Naive thymus-derived CD8-positive, alpha-beta T cell (primary cell): ENCODE data around the gene HADH. TPM values are rescaled to one million over a fixed set of nuclear protein-coding genes. Genes with fewer than 3 reads are reported as not detected.
A peak's percentile ranks its signal among the peaks of the same experiment; 100 is the strongest.

Experiments
- ATAC-seq, 2 donors: fragments of 150-1000 bp; cut with Tn5 transposase in 1 of 2; sonication (Bioruptor Pico), chemical (Tn5 transposase) in 1 of 2; 1 replicate in 1 of 2; 2 replicates in 1 of 2; pipeline ENCODE4 v1.10.0; 2021; ENCODE audit warnings: mild to moderate bottlenecking in 2 of 2, moderate library complexity in 2 of 2
- POLR2A ChIA-PET: fragments of 350-600 bp; sonication (Branson Sonifier 250); formaldehyde crosslinking; loops from one replicate; lab custom pipeline; 2021; ENCODE audit warnings: antibody characterized with exemption; lab: Charles Lee
- DNase-seq, 10 donors: peaks; one replicate each; pipeline versions ENCODE4 v3.0.0 to v3.0.0-alpha.2; 2020 to 2022
- H3K27ac Mint-ChIP-seq, 10 donors: one replicate each; pipeline ENCODE4 v1.8.0; 2020 to 2022; ENCODE audit warnings: mild to moderate bottlenecking in 10 of 10, mixed read lengths in 10 of 10, moderate library complexity in 4 of 10, inconsistent platforms in 1 of 10
- H3K27me3 Mint-ChIP-seq, 5 donors: one replicate each; pipeline ENCODE4 v1.8.0; 2021 to 2022; ENCODE audit warnings: mixed read lengths in 5 of 5
- H3K36me3 Mint-ChIP-seq, 3 donors: one replicate each; pipeline ENCODE4 v1.8.0; 2020 to 2022; ENCODE audit warnings: mixed read lengths in 3 of 3, mild to moderate bottlenecking in 2 of 3, inconsistent platforms in 1 of 3
- H3K4me1 Mint-ChIP-seq, 4 donors: one replicate each; pipeline ENCODE4 v1.8.0; 2021 to 2022; ENCODE audit warnings: mixed read lengths in 4 of 4
- H3K4me3 Mint-ChIP-seq, 10 donors: one replicate each; pipeline ENCODE4 v1.8.0; 2020 to 2022; ENCODE audit warnings: mild to moderate bottlenecking in 10 of 10, mixed read lengths in 10 of 10, moderate library complexity in 6 of 10, inconsistent platforms in 1 of 10
- H3K9me3 Mint-ChIP-seq, 9 donors: one replicate each; pipeline ENCODE4 v1.8.0; 2020 to 2022; ENCODE audit warnings: mixed read lengths in 9 of 9, mild to moderate bottlenecking in 3 of 9, inconsistent platforms in 1 of 9, moderate library complexity in 1 of 9
- polyA plus RNA-seq, 3 donors: library from polyadenylated mRNA; unstranded; fragments of 300-500 nt; fragmentation: Illumina TruSeq; gene quantifications; one replicate each; pipeline ENCODE4 v1.2.3, GENCODE V29; 2021
- total RNA-seq, 8 experiments: library from RNA in 2 of 8; stranded (reverse) in 2 of 8; gene quantifications; one replicate each; pipeline ENCODE4 v1.2.3 and lab custom pipeline; 2021 to 2026

Gene HADH
- total and polyA plus RNA-seq, 5 experiments from 2014 or later = 22.5 to 42.2 (median 36.0) TPM

GRCh38 chr4:107977966-107978705 is 11.6 kb upstream of the HADH start:
- Mint-ChIP-seq H3K27me3 (no peaks in the 10 kb centered on the region), H3K27ac (no peak overlapping the region), H3K9me3 (peaks cover 0 to 12% (median 0%) of the 10 kb centered on the region in 9 donors), H3K4me3 (no peak overlapping the region), H3K36me3 (peaks cover 0 to 4% (median 0%) of the 10 kb centered on the region in 3 donors), H3K4me1 (peaks cover 2 to 10% (median 5%) of the 10 kb centered on the region in 4 donors)
- POLR2A ChIA-PET = no interaction called here
- no peak for DNase-seq
- no peak for ATAC-seq

DNA sequence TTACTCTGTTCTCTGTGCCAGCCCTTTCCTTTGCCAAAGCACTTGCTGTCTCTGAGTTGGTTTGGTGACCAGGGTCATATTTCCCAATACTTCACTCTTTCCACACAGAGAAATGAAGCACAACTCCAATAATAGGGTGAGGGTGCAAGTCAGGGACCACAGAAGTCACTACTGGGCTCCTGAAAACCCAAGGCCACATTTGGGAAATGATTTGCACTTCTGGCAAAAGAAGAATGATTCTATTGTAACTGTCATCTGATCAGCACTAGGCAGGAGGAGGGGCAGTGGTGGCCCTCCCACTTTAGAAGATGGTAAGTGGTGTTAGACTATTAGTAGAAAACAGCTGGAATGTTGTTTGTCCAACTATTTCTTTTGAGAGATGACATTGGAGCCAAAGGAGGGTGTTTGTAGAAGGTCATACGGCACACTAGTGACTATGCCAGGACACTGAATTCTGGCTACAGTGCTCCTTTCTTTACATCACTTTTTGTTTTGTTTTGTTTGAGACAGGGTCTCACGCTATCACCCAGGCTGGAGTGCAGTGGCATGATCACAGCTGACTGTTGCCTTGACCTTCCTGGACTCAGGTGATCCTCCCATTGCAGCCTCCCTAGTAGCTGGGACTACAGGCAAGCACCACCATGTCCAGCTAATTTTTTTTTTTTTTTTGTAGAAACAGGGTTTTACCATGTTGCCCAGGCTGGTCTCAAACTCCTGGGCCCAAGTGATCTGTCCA is 10.8 kb upstream of the HADH start:
- Mint-ChIP-seq H3K4me1 (peaks cover 2 to 10% (median 5%) of the 10 kb centered on the region in 4 donors), H3K36me3 (peaks cover 0 to 4% (median 0%) of the 10 kb centered on the region in 3 donors), H3K27me3 (no peaks in the 10 kb centered on the region), H3K4me3 (no peak overlapping the region), H3K9me3 (peaks cover 0 to 12% (median 0%) of the 10 kb centered on the region in 9 donors), H3K27ac (no peak overlapping the region)
- POLR2A ChIA-PET = no interaction called here
- ATAC-seq (no peak), DNase-seq (no peak)

DNA sequence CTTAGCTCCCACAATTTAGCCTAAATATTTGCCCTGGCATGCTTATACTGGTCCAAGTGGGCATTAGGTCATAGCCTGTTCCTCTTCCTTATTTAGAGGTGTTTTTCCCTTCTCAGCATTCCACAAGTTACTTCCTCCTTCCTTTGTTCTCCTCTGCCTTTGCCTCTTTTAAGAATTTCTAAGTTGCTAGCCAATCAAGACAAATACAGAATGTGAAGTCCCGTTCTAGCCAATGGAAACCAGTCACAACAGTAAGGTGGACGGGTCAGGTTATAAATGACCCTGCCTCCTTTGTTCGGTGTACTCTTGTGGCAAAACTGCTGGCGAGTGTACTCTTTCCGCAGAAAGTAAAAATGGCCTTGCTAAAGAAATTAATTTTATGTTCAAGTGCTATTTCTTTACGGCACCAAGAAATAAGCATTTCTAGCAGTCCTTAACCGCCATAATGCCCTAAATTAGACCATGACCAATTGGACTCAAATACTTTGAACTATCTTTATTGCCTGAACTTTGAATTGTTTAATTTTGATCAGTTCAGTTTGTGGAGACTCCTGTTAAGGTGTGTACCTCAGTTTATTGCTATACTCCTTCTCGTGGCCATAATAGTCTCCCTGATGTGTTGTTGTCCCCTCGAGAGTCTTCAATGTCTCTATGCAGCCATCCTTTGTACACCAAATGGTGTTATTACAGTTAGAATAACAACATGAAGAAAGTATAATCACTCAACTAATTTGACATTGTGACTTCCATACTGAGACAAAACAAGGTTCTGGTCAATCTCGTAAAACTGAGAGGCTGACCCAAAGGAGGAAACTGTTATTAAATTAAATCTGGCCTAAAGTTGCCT is 1.6 kb upstream of the HADH start:
- no peak for ATAC-seq
- DNase-seq = no peak
- peak overlapping the region in 5 of 10 donors; percentile 19 to 98 (median 91) for H3K4me3 Mint-ChIP-seq
- peaks cover 17 to 52% (median 46%) of the 10 kb centered on the region in 4 donors for H3K4me1 Mint-ChIP-seq
- H3K9me3 Mint-ChIP-seq = no peaks in the 10 kb centered on the region
- H3K27ac Mint-ChIP-seq = peak overlapping the region in 9 of 10 donors; percentile 28 to 99 (median 72)
- H3K36me3 Mint-ChIP-seq = no peaks in the 10 kb centered on the region
- no peaks in the 10 kb centered on the region for H3K27me3 Mint-ChIP-seq
- POLR2A ChIA-PET = no interaction called here

DNA sequence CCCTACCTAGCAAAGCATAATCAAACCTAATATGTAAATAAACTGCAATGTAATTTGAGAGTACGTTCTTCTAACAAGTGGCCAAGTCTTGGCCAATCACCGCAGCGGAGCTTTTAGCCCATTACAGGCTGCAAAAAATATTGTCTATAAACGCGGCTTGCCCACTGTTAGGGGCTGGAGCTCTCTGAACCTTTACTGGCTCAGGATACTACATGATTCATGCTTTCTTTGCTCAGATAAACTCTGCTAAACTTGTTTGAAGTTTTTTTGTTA is 990 bp upstream of the HADH start:
- Mint-ChIP-seq H3K27ac (peak overlapping the region; percentile 28 to 99 (median 70)), H3K36me3 (no peaks in the 10 kb centered on the region), H3K27me3 (no peaks in the 10 kb centered on the region), H3K4me3 (peak overlapping the region in 7 of 10 donors; percentile 24 to 98 (median 93)), H3K9me3 (no peaks in the 10 kb centered on the region), H3K4me1 (peaks cover 18 to 58% (median 51%) of the 10 kb centered on the region in 4 donors)
- DNase-seq = no peak
- POLR2A ChIA-PET = interaction anchor here (0.9 kb wide), 1 partner anchor 57 kb away, joined by 3 read pairs; the partner anchor contains the start of gene CYP2U1
- no peak for ATAC-seq

GRCh38 chr4:107989162-107989536 is 540 bp upstream of the HADH start:
- peak overlapping the region; percentile 91 to 98 (median 94) for H3K4me3 Mint-ChIP-seq
- H3K27me3 Mint-ChIP-seq = no peaks in the 10 kb centered on the region
- H3K27ac Mint-ChIP-seq = peak overlapping the region; percentile 68 to 99 (median 94)
- no peaks in the 10 kb centered on the region for H3K36me3 Mint-ChIP-seq
- POLR2A ChIA-PET = interaction anchor here (0.9 kb wide), 1 partner anchor 58 kb away, joined by 3 read pairs; the partner anchor contains the start of gene CYP2U1
- H3K4me1 Mint-ChIP-seq = peaks cover 21 to 62% (median 55%) of the 10 kb centered on the region in 4 donors
- peak in 1 of 2 donors; percentile 22 for ATAC-seq
- no peaks in the 10 kb centered on the region for H3K9me3 Mint-ChIP-seq
- no peak for DNase-seq

GRCh38 chr4:107991945-107992630 is 2.4 kb downstream of the HADH start:
- H3K27me3 Mint-ChIP-seq = no peaks in the 10 kb centered on the region
- H3K9me3 Mint-ChIP-seq = no peaks in the 10 kb centered on the region
- H3K27ac Mint-ChIP-seq = peak overlapping the region in 3 of 10 donors; percentile 5 to 31 (median 27)

GRCh38 chr4:107993969-107994368 is 4.3 kb downstream of the HADH start:
- Mint-ChIP-seq H3K4me3 (peak overlapping the region in 4 of 10 donors; percentile 3 to 34 (median 30)), H3K4me1 (peaks cover 35 to 85% (median 67%) of the 10 kb centered on the region in 4 donors), H3K36me3 (peaks cover 0 to 25% (median 9%) of the 10 kb centered on the region in 3 donors), H3K9me3 (no peaks in the 10 kb centered on the region), H3K27me3 (no peaks in the 10 kb centered on the region), H3K27ac (peak overlapping the region in 2 of 10 donors; percentile 4 to 12)
- ATAC-seq (no peak), DNase-seq (no peak)
- POLR2A ChIA-PET = interaction anchor here (0.9 kb wide), 1 partner anchor 18 kb away, joined by 4 read pairs; no protein-coding TSS in a partner anchor

More at GRCh38 chr4:107991945-107992630, 2.4 kb downstream of the HADH start:
- Mint-ChIP-seq H3K4me1 (peaks cover 29 to 86% (median 72%) of the 10 kb centered on the region in 4 donors), H3K36me3 (peaks cover 0 to 13% (median 7%) of the 10 kb centered on the region in 3 donors), H3K4me3 (peak overlapping the region in 5 of 10 donors; percentile 12 to 98 (median 92))
- ATAC-seq (no peak), DNase-seq (no peak)
- POLR2A ChIA-PET = interaction anchor here (1.7 kb wide), 1 partner anchor 61 kb away, joined by 4 read pairs; the partner anchor contains the start of gene CYP2U1

- no peaks in the 10 kb centered on the region for H3K27me3 Mint-ChIP-seq
- peaks cover 0 to 28% (median 11%) of the 10 kb centered on the region in 3 donors for H3K36me3 Mint-ChIP-seq
- no peak for ATAC-seq
- peak overlapping the region in 3 of 10 donors; percentile 33 to 49 (median 42) for H3K27ac Mint-ChIP-seq
- H3K4me1 Mint-ChIP-seq = peaks cover 36 to 86% (median 63%) of the 10 kb centered on the region in 4 donors
- POLR2A ChIA-PET = interaction anchor here (0.9 kb wide), 1 partner anchor 17 kb away, joined by 4 read pairs; no protein-coding TSS in a partner anchor
- DNase-seq = no peak
- H3K4me3 Mint-ChIP-seq = no peak overlapping the region
- H3K9me3 Mint-ChIP-seq = no peaks in the 10 kb centered on the region
These were observed 5.2 kb downstream of the HADH start for GRCh38 chr4:107994894-107995293.

DNA sequence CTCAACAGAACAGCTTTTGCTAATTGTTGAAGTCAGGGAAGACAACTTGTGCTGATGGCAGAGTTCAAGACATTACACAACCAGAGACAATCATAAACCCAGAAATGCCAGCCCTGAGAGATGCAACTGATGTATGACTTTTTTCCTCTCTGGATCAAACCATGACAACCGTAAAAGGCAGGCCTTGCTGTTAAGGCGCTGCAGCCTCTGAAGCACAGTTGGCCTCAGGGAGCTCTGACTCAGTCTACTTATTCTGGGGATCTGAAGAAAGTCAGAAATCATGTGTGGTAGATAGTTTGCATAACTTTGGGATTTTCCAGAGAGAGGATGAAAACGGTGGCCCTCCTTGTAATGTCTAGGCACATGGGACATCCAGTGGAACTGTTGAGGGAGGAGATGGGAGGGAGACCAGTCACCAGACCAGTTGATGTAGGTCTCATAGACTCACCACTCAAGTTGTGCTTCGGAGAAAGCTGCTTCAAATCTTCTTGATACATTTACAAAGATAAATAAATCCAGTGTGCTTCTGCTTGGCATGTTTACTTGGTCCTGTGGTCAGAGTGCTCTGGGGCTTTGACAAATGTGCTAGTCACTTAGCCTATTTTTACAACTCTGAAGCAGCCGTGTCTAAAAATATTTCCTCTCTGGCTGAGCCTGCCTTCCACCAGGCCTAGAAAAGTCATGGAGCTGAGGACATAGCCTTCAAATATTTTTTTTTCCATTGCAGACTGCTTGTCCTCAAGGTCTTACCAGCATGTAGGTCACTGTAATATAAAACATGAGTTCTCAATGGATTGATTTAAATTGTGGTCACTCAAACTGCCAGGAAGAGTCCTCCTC is 7.5 kb downstream of the HADH start:
- peak overlapping the region in 2 of 10 donors; percentile 17 to 63 for H3K27ac Mint-ChIP-seq
- POLR2A ChIA-PET = no interaction called here
- H3K4me3 Mint-ChIP-seq = no peak overlapping the region
- no peak for ATAC-seq
- no peaks in the 10 kb centered on the region for H3K27me3 Mint-ChIP-seq
- H3K9me3 Mint-ChIP-seq = no peaks in the 10 kb centered on the region
- H3K4me1 Mint-ChIP-seq = peaks cover 33 to 78% (median 49%) of the 10 kb centered on the region in 4 donors
- DNase-seq = no peak
- H3K36me3 Mint-ChIP-seq = peaks cover 0 to 36% (median 17%) of the 10 kb centered on the region in 3 donors

DNA sequence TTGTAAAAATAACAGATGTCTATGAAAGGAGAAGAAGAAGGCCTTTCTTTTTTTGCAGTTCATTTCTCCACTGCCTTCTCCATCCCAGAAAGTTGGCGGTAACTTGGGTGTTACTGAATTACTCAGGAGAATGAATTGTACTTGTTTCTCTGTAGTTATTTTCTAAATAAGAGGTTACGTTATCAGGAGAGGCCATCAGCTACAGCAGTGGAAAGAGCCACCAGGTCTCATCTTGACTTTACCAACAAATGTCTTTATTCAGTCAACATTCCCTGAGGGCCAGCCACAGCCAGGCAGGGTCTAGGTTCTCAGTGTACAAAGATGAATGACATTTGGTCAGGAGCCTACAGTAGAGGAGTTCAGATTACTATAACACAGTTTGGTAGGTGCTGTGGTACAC is 8.1 kb downstream of the HADH start:
- ATAC-seq (no peak), DNase-seq (no peak)
- Mint-ChIP-seq H3K4me1 (peaks cover 35 to 78% (median 47%) of the 10 kb centered on the region in 4 donors), H3K36me3 (peaks cover 0 to 36% (median 19%) of the 10 kb centered on the region in 3 donors), H3K27ac (peak overlapping the region in 1 of 10 donors; percentile 27), H3K27me3 (no peaks in the 10 kb centered on the region), H3K4me3 (no peak overlapping the region), H3K9me3 (no peaks in the 10 kb centered on the region)
- POLR2A ChIA-PET = no interaction called here
